Measurements from ENCODE around the gene SNX25. TPM values are rescaled to one million over a fixed set of nuclear protein-coding genes. Genes with fewer than 3 reads are reported as not detected.
"Not testable (repeated sequence)": the region's sequence is repeated elsewhere in the genome, so short reads cannot be mapped to it uniquely, and the experiment has no call there.

Gene SNX25
- polyA plus RNA-seq, 1 experiment = 12.6 TPM

DNA sequence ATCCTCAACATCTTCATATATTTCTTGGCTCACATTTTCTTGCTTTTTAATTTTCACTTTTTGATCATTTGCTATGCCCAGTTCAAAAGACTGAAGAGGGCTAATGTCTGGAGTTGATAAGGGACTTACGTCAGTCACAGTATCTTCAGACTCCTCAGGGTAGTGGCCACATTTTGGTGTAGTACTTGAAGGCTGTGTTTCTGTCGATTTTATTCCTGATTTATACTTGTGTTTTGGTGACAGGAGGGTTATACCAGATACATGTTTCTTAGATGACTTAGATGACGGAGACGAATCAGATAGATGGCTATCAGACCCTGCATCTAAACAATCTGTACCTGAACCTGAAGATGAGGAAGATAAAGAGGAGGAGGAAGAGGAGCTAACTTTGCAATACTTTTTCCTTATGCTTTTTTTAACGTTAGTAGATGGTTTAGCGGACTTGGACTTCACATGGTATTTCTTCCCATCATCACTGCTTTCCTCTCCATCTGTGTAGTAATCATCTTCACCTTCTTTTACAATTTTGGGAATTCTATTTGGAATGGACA lies 19.0 kb upstream of the SNX25 start:
- no peak for DNase-seq (ENCODE audit: low read depth, low spot score)
- CTCF ChIA-PET = no interaction called here
- Histone ChIP-seq H3K9me3 (ENCODE audit: control insufficient read depth, insufficient read depth, low read length) (no peaks in the 10 kb centered on the region), H3K27me3 (ENCODE audit: control insufficient read depth, insufficient read depth, low read length) (no peaks in the 10 kb centered on the region), H3K4me3 (ENCODE audit: low read depth, low read length) (no peak overlapping the region), H3K27ac (ENCODE audit: low read depth, low read length) (no peak overlapping the region)
- no peak for TF ChIP-seq CTCF (IDR thresholded peaks at IDR 0.05; ENCODE audit: low read depth, low read length)
- POLR2A ChIA-PET = no interaction called here

GRCh38 chr4:185192059-185192458 lies 17.3 kb upstream of the SNX25 start:
- CTCF ChIA-PET = interaction anchor here (0.6 to 3.9 kb wide), 3 partner anchors 8 to 39 kb away, joined by 4 to 21 read pairs (median 5); no protein-coding TSS in a partner anchor
- no peak overlapping the region for H3K27ac ChIP-seq (ENCODE audit: low read depth, low read length)
- no peak for TF ChIP-seq CTCF (IDR thresholded peaks at IDR 0.05; ENCODE audit: low read depth, low read length)
- no peaks in the 10 kb centered on the region for H3K9me3 ChIP-seq (ENCODE audit: control insufficient read depth, insufficient read depth, low read length)
- no peak for DNase-seq (ENCODE audit: low read depth, low spot score)
- POLR2A ChIA-PET = no interaction called here
- no peaks in the 10 kb centered on the region for H3K27me3 ChIP-seq (ENCODE audit: control insufficient read depth, insufficient read depth, low read length)
- no peak overlapping the region for H3K4me3 ChIP-seq (ENCODE audit: low read depth, low read length)

DNA sequence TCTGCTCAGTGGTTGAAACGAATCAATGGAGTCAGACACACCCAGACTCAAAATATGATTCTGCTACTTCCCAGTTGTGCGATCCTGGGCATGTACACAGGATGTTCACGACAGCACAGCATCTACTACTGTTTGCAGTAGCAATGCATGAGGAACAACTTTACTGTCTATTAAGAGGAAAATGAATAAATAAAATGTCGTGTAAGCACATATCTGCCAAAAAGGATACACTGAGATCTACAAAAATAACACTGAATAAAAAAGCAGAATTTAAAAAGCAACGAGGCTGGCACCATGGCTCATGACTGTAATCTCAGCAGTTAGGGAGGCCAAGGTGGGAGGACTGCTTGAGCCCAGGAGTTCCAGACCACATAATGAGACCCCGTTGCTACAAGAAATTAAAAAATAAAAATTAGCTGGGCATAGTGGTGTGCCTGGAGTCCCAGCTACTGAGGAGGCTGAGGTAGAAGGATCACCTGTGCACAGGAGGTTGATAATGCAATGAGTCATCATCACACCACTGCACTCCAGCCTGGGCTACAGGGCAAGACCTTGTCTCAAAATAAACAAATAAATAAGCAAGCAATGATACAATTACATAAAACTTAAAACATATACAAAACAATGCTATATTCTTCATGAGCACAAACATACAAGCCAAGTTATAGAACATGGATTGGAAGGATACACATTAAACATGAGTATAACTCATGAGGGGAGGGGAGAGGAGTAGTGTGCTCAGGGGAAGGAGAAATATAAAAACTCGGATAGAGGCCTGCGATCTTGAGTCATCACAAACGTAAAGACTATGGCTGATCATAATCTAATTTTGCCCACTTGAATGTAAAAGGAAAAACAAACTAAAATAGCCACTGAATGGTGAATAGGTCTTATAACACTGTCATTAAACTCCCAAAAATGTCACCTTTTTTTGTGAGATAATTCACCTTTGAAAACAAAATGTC lies 14.2 kb upstream of the SNX25 start:
- no peak overlapping the region for H3K27ac ChIP-seq (ENCODE audit: low read depth, low read length)
- no peak for TF ChIP-seq CTCF (IDR thresholded peaks at IDR 0.05; ENCODE audit: low read depth, low read length)
- ChIA-PET CTCF (interaction anchor here (1.5 to 8.1 kb wide), 3 partner anchors 11 to 13 kb away, joined by 3 to 66 read pairs (median 21); no protein-coding TSS in a partner anchor), POLR2A (no interaction called here)
- H3K4me3 ChIP-seq (ENCODE audit: low read depth, low read length) = no peak overlapping the region
- H3K27me3 ChIP-seq (ENCODE audit: control insufficient read depth, insufficient read depth, low read length) = no peaks in the 10 kb centered on the region
- no peak for DNase-seq (ENCODE audit: low read depth, low spot score)
- no peaks in the 10 kb centered on the region for H3K9me3 ChIP-seq (ENCODE audit: control insufficient read depth, insufficient read depth, low read length)

- CTCF ChIA-PET = interaction anchor here (0.6 to 8.1 kb wide), 3 partner anchors 12 to 100 kb away, joined by 3 to 66 read pairs (median 8); no protein-coding TSS in a partner anchor
- no peak for TF ChIP-seq CTCF (IDR thresholded peaks at IDR 0.05; ENCODE audit: low read depth, low read length)
Measured at GRCh38 chr4:185196437-185196836, 13.0 kb upstream of the SNX25 start.

DNA sequence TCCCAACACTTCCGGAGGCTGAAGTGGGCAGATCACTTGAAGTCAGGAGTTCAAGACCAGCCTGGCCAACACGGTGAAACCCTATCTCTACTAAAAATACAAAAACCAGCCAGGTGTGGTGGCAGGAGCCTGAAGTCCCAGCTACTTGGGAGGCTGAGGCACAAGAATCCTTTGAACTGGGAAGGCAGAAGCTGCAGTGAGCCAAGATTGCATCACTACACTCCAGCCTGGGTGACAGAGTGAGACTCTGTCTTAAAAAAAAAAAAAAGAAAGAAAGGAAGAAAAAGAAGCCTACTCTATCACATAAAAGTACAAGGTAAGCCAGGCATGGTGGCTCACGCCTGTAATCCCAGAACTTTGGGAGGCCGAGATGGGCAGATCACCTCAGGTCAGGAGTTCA lies 11.2 kb upstream of the SNX25 start:
- POLR2A ChIA-PET; H3K4me3 ChIP-seq (ENCODE audit: low read depth, low read length); H3K27me3 ChIP-seq (ENCODE audit: control insufficient read depth, insufficient read depth, low read length); H3K9me3 ChIP-seq (ENCODE audit: control insufficient read depth, insufficient read depth, low read length); H3K27ac ChIP-seq (ENCODE audit: low read depth, low read length); DNase-seq (ENCODE audit: low read depth, low spot score): not testable (repeated sequence)
- CTCF ChIA-PET = interaction anchor here (8.1 kb wide), 1 partner anchor 14 kb away, joined by 66 read pairs; no protein-coding TSS in a partner anchor

More at GRCh38 chr4:185196437-185196836, 13.0 kb upstream of the SNX25 start:
- POLR2A ChIA-PET = interaction anchor here (0.6 kb wide), 1 partner anchor 24 kb away, joined by 3 read pairs; no protein-coding TSS in a partner anchor
- no peaks in the 10 kb centered on the region for H3K9me3 ChIP-seq (ENCODE audit: control insufficient read depth, insufficient read depth, low read length)
- no peak overlapping the region for H3K4me3 ChIP-seq (ENCODE audit: low read depth, low read length)
- no peaks in the 10 kb centered on the region for H3K27me3 ChIP-seq (ENCODE audit: control insufficient read depth, insufficient read depth, low read length)
- H3K27ac ChIP-seq (ENCODE audit: low read depth, low read length) = no peak overlapping the region
- no peak for DNase-seq (ENCODE audit: low read depth, low spot score)
